Measurements from ENCODE around the gene MRPS24. TPM values are rescaled to one million over a fixed set of nuclear protein-coding genes. Genes with fewer than 3 reads are reported as not detected.

Gene MRPS24
- 10 to 100 TPM; 50.6 to 71.8 TPM for total RNA-seq

- no peaks in the 10 kb centered on the region for H3K9me3 ChIP-seq
- peak; percentile 89 for DNase-seq (ENCODE audit: low spot score)
- peak; percentile 87 for ATAC-seq (ENCODE audit: insufficient number of reproducible peaks, low FRiP score, low read depth)
- H3K27me3 ChIP-seq (replicated peaks; ENCODE audit: insufficient read depth), result no peaks in the 10 kb centered on the region
- H3K36me3 ChIP-seq, result peaks cover 7% of the 10 kb centered on the region
- no peak for TF ChIP-seq CTCF (IDR thresholded peaks at IDR 0.05)
- H3K27ac ChIP-seq, result peak within 1 kb of the TSS; percentile 98 to 99
- peaks cover 13 to 30% of the 10 kb centered on the region in 2 donors for H3K4me1 ChIP-seq (ENCODE audit: control insufficient read depth in 1 of 2, low read depth in 2 of 2)
- H3K4me3 ChIP-seq, result peak within 1 kb of the TSS; percentile 83
Measured at GRCh38 chr7:43869006-43869866, at the start of gene MRPS24. TSS of gene MRPS24 (minus strand) at chr7:43869517. CDS start at chr7:43869495, 22 bp downstream.

GRCh38 chr7:43915907-43916306 is 46.6 kb upstream of the MRPS24 start:
- ATAC-seq (ENCODE audit: insufficient number of reproducible peaks, low FRiP score, low read depth) (no peak), DNase-seq (ENCODE audit: low spot score) (no peak)
- H3K27ac ChIP-seq, result no peak overlapping the region
- H3K4me1 ChIP-seq (ENCODE audit: control insufficient read depth in 1 of 2, low read depth in 2 of 2), result no peaks in the 10 kb centered on the region
- H3K27me3 ChIP-seq (replicated peaks; ENCODE audit: insufficient read depth), result no peaks in the 10 kb centered on the region
- TF ChIP-seq CTCF (IDR thresholded peaks at IDR 0.05), result no peak
- H3K36me3 ChIP-seq, result no peaks in the 10 kb centered on the region
- H3K4me3 ChIP-seq, result no peak overlapping the region
- no peaks in the 10 kb centered on the region for H3K9me3 ChIP-seq

- DNase-seq (ENCODE audit: low spot score) (no peak), ATAC-seq (ENCODE audit: insufficient number of reproducible peaks, low FRiP score, low read depth) (no peak)
- Histone ChIP-seq H3K4me3 (no peak overlapping the region), H3K27ac (no peak overlapping the region), H3K4me1 (ENCODE audit: control insufficient read depth in 1 of 2, low read depth in 2 of 2) (no peaks in the 10 kb centered on the region), H3K36me3 (no peaks in the 10 kb centered on the region), H3K9me3 (no peaks in the 10 kb centered on the region), H3K27me3 (replicated peaks; ENCODE audit: insufficient read depth) (no peaks in the 10 kb centered on the region)
- no peak for TF ChIP-seq CTCF (IDR thresholded peaks at IDR 0.05)
Measured at GRCh38 chr7:43914795-43915194, 45.5 kb upstream of the MRPS24 start.

- Histone ChIP-seq H3K9me3 (no peaks in the 10 kb centered on the region), H3K36me3 (no peaks in the 10 kb centered on the region), H3K4me3 (peak within 1 kb of the TSS; percentile 86), H3K27ac (peak within 1 kb of the TSS; percentile 66 to 75), H3K27me3 (replicated peaks; ENCODE audit: insufficient read depth) (no peaks in the 10 kb centered on the region), H3K4me1 (ENCODE audit: control insufficient read depth in 1 of 2, low read depth in 2 of 2) (peaks cover 12 to 31% of the 10 kb centered on the region in 2 donors)
- TF ChIP-seq CTCF (IDR thresholded peaks at IDR 0.05), result no peak
- no peak for DNase-seq (ENCODE audit: low spot score)
- ATAC-seq (ENCODE audit: insufficient number of reproducible peaks, low FRiP score, low read depth), result no peak
Measured at GRCh38 chr7:43906331-43907010, 37.2 kb upstream of the MRPS24 start, which contains the start of gene URGCP. TSS of gene URGCP (minus strand) at chr7:43906596. CDS start at chr7:43906575, 21 bp downstream.

GRCh38 chr7:43905956-43906330 is 36.6 kb upstream of the MRPS24 start:
- DNase-seq (ENCODE audit: low spot score), result no peak
- TF ChIP-seq CTCF (IDR thresholded peaks at IDR 0.05), result no peak
- Histone ChIP-seq H3K36me3 (no peaks in the 10 kb centered on the region), H3K4me1 (ENCODE audit: control insufficient read depth in 1 of 2, low read depth in 2 of 2) (peaks cover 14 to 36% of the 10 kb centered on the region in 2 donors), H3K4me3 (peak overlapping the region; percentile 86), H3K27me3 (replicated peaks; ENCODE audit: insufficient read depth) (no peaks in the 10 kb centered on the region), H3K9me3 (no peaks in the 10 kb centered on the region), H3K27ac (peak overlapping the region; percentile 66 to 75)
- no peak for ATAC-seq (ENCODE audit: insufficient number of reproducible peaks, low FRiP score, low read depth)

Data from thoracic aorta (tissue), 2 donors.